A673 (cell line): Measurements from ENCODE around the gene CCDC87.
"Not testable (repeated sequence)": the region's sequence is repeated elsewhere in the genome, so short reads cannot be mapped to it uniquely, and the experiment has no call there.

Experiments
- EZH2 ChIP-seq: fragments of 200-600 bp; sonication (generic); IDR thresholded peaks from 2 replicates; pipeline ENCODE4 v1.6.1; 2017; ENCODE audit warnings: borderline replicate concordance, low read depth, mild to moderate bottlenecking, mixed read lengths, antibody characterized with exemption, low read length; ENCODE audit not compliant: poor library complexity, severe bottlenecking
- TF ChIP-seq, protein P1 (sequence below): fragments of 300-800, 200-600 bp; sonication (generic); conservative IDR thresholded peaks from 2 replicates; pipeline ENCODE4 v1.5.1; 2017; ENCODE audit warnings: low read depth, mild to moderate bottlenecking, antibody characterized with exemption, low read length, moderate library complexity, mixed read lengths

- TF ChIP-seq, protein P1, sequence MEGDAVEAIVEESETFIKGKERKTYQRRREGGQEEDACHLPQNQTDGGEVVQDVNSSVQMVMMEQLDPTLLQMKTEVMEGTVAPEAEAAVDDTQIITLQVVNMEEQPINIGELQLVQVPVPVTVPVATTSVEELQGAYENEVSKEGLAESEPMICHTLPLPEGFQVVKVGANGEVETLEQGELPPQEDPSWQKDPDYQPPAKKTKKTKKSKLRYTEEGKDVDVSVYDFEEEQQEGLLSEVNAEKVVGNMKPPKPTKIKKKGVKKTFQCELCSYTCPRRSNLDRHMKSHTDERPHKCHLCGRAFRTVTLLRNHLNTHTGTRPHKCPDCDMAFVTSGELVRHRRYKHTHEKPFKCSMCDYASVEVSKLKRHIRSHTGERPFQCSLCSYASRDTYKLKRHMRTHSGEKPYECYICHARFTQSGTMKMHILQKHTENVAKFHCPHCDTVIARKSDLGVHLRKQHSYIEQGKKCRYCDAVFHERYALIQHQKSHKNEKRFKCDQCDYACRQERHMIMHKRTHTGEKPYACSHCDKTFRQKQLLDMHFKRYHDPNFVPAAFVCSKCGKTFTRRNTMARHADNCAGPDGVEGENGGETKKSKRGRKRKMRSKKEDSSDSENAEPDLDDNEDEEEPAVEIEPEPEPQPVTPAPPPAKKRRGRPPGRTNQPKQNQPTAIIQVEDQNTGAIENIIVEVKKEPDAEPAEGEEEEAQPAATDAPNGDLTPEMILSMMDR = not testable (repeated sequence)
- not testable (repeated sequence) for TF ChIP-seq EZH2
Observed at GRCh38 chr11:66540598-66540997, 52.3 kb downstream of the CCDC87 start.
